Endodermal cell (in vitro differentiated cells): Measurements from ENCODE around the gene SCD5. TPM values are rescaled to one million over a fixed set of nuclear protein-coding genes. Genes with fewer than 3 reads are reported as not detected.

ENCODE experiments used
- DNase-seq: peaks from one replicate; pipeline ENCODE4 v3.0.0-alpha.2; 2017
- H3K27ac ChIP-seq: 2 replicates; pipeline ENCODE4 v1.5.1; 2013; ENCODE audit warnings: mild to moderate bottlenecking, low read depth, low read length, moderate library complexity
- H3K27me3 ChIP-seq: 2 replicates; pipeline ENCODE4 v1.6.1; 2013; ENCODE audit warnings: mild to moderate bottlenecking, low read length, moderate library complexity; ENCODE audit not compliant: insufficient read depth, control insufficient read depth, poor library complexity, severe bottlenecking
- H3K36me3 ChIP-seq: 2 replicates; pipeline ENCODE4 v1.7.0; 2013; ENCODE audit warnings: mild to moderate bottlenecking, low read length, moderate library complexity; ENCODE audit not compliant: control insufficient read depth, insufficient read depth
- H3K4me1 ChIP-seq: one replicate; pipeline ENCODE4 v1.7.0; 2013; ENCODE audit warnings: low read length; ENCODE audit not compliant: control insufficient read depth, insufficient read depth
- H3K4me3 ChIP-seq: 2 replicates; pipeline ENCODE4 v1.5.1; 2013; ENCODE audit warnings: mild to moderate bottlenecking, low read length, moderate library complexity
- H3K9ac ChIP-seq: 2 replicates; pipeline ENCODE4 v1.6.1; 2013; ENCODE audit warnings: mild to moderate bottlenecking, low read length, moderate library complexity; ENCODE audit not compliant: poor library complexity, severe bottlenecking; ENCODE audit errors: extremely low read depth
- H3K9me3 ChIP-seq: 2 replicates; pipeline ENCODE4 v1.6.1; 2013; ENCODE audit warnings: mild to moderate bottlenecking, low read length, moderate library complexity; ENCODE audit not compliant: control insufficient read depth
- H3K27ac Mint-ChIP-seq: 2 replicates; pipeline ENCODE4 v1.8.0; 2020; ENCODE audit warnings: mixed read lengths
- H3K27me3 Mint-ChIP-seq: 2 replicates; pipeline ENCODE4 v1.8.0; 2021; ENCODE audit warnings: mild to moderate bottlenecking, mixed read lengths; ENCODE audit not compliant: insufficient read depth
- H3K36me3 Mint-ChIP-seq: 2 replicates; pipeline ENCODE4 v1.8.0; 2020; ENCODE audit warnings: low read depth, mixed read lengths
- H3K4me1 Mint-ChIP-seq: 2 replicates; pipeline ENCODE4 v1.8.0; 2020; ENCODE audit warnings: mixed read lengths
- H3K4me3 Mint-ChIP-seq: 2 replicates; pipeline ENCODE4 v1.8.0; 2020; ENCODE audit warnings: mild to moderate bottlenecking, moderate library complexity, mixed read lengths
- H3K9me3 Mint-ChIP-seq: 2 replicates; pipeline ENCODE4 v1.8.0; 2020; ENCODE audit warnings: mild to moderate bottlenecking, mixed read lengths
- WGBS, 2 experiments: methylation state at CpG; one replicate each; pipeline versions ENCODE4 v1.1.5 to v1.1.7; 2013; ENCODE audit warnings: missing lambda C conversion rate in 2 of 2, mixed read lengths in 1 of 2; ENCODE audit not compliant: insufficient coverage in 1 of 2, insufficient read length in 1 of 2; 5-methylcytosine and 5-hydroxymethylcytosine counted together
- total RNA-seq, 2 donors: library from RNA; stranded (reverse); fragmentation: NEBNext Ultra II Directional in 1 of 2; extraction: Animal tissue kit (Norgen Biotek cat#: 25700) in 1 of 2; gene quantifications; 2 replicates in 1 of 2; 3 replicates in 1 of 2; pipeline ENCODE4 v1.2.1, GENCODE V29; 2021
- TF ChIP-seq, protein P1 (sequence below): fragments of 200-600 bp; sonication (generic); conservative IDR thresholded peaks from 2 replicates; pipeline ENCODE4 v1.5.0; 2021; ENCODE audit warnings: antibody characterized with exemption, mild to moderate bottlenecking

Gene SCD5
- total RNA-seq, 2 donors from 2014 or later, result 3.2 to 5.2 TPM

DNA sequence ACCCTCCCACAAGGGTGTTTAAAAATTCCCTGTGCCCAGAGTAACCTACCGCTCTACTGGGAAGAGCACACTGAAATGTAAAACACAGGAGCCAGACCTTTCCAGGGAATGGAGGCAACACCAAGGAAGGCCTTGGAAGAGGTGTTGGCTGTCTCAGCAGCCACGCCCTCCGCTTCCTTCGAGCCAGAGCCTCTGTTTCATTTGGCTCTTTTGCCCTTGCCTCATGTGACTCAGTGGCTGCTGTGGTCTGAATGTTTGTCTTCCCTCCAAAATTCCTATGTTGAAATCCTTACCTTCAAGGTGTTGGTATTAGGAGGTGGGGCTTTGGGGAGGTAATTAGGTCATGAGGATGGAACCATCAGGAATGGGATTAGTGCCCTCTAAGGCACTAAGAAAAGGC lies 11.3 kb downstream of the SCD5 start:
- no peaks in the 10 kb centered on the region for H3K36me3 ChIP-seq
- peaks cover 10% of the 10 kb centered on the region for H3K9me3 ChIP-seq
- Mint-ChIP-seq H3K27me3 (peaks cover 84% of the 10 kb centered on the region), H3K27ac (no peak overlapping the region), H3K4me3 (no peak overlapping the region), H3K36me3 (no peaks in the 10 kb centered on the region), H3K9me3 (peaks cover 5% of the 10 kb centered on the region), H3K4me1 (peaks cover 60% of the 10 kb centered on the region)
- no peak overlapping the region for H3K4me3 ChIP-seq
- WGBS, 2 experiments, result 73% methylated on average over 4 of the region's 4 CpGs
- H3K27me3 ChIP-seq, result peaks cover 51% of the 10 kb centered on the region
- H3K27ac ChIP-seq, result no peak overlapping the region
- TF ChIP-seq, protein P1, sequence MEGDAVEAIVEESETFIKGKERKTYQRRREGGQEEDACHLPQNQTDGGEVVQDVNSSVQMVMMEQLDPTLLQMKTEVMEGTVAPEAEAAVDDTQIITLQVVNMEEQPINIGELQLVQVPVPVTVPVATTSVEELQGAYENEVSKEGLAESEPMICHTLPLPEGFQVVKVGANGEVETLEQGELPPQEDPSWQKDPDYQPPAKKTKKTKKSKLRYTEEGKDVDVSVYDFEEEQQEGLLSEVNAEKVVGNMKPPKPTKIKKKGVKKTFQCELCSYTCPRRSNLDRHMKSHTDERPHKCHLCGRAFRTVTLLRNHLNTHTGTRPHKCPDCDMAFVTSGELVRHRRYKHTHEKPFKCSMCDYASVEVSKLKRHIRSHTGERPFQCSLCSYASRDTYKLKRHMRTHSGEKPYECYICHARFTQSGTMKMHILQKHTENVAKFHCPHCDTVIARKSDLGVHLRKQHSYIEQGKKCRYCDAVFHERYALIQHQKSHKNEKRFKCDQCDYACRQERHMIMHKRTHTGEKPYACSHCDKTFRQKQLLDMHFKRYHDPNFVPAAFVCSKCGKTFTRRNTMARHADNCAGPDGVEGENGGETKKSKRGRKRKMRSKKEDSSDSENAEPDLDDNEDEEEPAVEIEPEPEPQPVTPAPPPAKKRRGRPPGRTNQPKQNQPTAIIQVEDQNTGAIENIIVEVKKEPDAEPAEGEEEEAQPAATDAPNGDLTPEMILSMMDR, result no peak
- H3K4me1 ChIP-seq, result peaks cover 21% of the 10 kb centered on the region
- H3K9ac ChIP-seq, result no peak overlapping the region
- DNase-seq, result peak; percentile 39

DNA sequence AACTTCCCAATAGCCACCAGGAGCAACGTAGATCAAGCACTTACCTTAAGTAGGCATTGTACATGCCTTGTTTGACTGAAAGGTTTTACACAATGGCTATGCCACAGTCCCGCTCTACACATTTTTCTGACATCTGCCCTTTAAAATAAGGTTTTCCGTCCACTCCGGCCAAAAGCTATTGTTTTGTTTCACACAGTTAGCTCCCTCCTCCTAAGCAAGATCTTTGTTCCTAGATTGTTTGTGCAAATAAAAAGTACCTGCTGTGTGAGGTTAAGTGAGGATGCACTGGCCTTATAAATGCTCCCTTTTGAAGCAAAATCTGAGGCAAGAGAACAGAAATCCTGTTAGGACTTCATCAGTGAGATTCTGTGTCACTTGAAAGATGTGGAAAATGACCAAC lies 11.8 kb downstream of the SCD5 start:
- peaks cover 5% of the 10 kb centered on the region for H3K9me3 Mint-ChIP-seq
- peaks cover 21% of the 10 kb centered on the region for H3K4me1 ChIP-seq
- peaks cover 65% of the 10 kb centered on the region for H3K4me1 Mint-ChIP-seq
- WGBS, 2 experiments, result 30 to 50% methylated on average over 3 to 4 of the region's 4 CpGs
- TF ChIP-seq, protein P1, result no peak
- no peak overlapping the region for H3K4me3 ChIP-seq
- H3K4me3 Mint-ChIP-seq, result no peak overlapping the region
- H3K36me3 Mint-ChIP-seq, result no peaks in the 10 kb centered on the region
- H3K9ac ChIP-seq, result no peak overlapping the region
- peaks cover 83% of the 10 kb centered on the region for H3K27me3 Mint-ChIP-seq
- H3K36me3 ChIP-seq, result no peaks in the 10 kb centered on the region
- DNase-seq, result peak; percentile 19
- no peak overlapping the region for H3K27ac Mint-ChIP-seq
- no peak overlapping the region for H3K27ac ChIP-seq
- H3K27me3 ChIP-seq, result peaks cover 46% of the 10 kb centered on the region
- H3K9me3 ChIP-seq, result peaks cover 10% of the 10 kb centered on the region

DNA sequence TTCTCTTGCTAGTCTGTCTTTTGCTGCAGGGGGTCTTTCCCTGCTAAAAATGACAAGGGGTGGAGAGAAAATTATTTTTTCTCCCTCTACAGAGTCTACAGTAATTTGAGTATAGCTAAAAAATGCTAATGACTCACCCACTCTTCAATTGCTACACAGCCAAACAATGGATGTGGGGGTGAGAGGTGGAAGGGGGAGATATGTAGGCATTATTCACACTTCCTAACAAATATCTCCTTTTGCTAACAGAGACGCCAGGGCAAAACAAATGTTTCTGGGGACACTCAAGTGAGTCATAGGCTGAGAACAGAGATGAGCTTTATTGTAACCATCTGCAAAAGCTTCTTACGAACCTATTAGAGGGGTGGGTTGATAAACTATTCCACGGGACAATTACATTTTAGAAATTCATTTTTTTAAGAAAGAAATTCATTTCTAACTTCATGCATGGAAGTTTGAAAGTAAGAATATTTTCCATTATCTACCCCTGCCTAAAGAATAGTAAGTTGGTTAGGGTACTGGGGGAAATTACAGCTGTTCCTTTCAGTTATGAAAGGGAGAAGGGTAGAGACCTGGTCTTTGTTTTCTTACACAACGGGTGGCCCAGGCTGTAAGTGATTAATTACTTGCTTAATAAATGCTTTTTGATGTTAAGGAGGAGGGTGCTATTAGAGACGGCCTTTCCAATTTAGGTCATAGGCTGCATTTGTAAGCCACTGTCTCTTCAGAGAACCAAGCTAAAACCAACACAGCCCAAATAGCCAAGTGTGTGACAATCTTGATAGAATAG lies 12.8 kb downstream of the SCD5 start:
- H3K27ac ChIP-seq, result no peak overlapping the region
- H3K4me1 Mint-ChIP-seq, result peaks cover 61% of the 10 kb centered on the region
- H3K27me3 Mint-ChIP-seq, result peaks cover 73% of the 10 kb centered on the region

More for the DNA sequence above, 12.8 kb downstream of the SCD5 start:
- Mint-ChIP-seq H3K36me3 (no peaks in the 10 kb centered on the region), H3K9me3 (peaks cover 5% of the 10 kb centered on the region), H3K4me3 (no peak overlapping the region), H3K27ac (peak overlapping the region; percentile 39)
- Histone ChIP-seq H3K4me1 (peaks cover 21% of the 10 kb centered on the region), H3K9me3 (peaks cover 10% of the 10 kb centered on the region), H3K9ac (peak overlapping the region; percentile 11), H3K4me3 (peak overlapping the region; percentile 67), H3K36me3 (no peaks in the 10 kb centered on the region), H3K27me3 (peaks cover 36% of the 10 kb centered on the region)
- DNase-seq, result peak; percentile 50
- TF ChIP-seq, protein P1, result no peak
- WGBS, 2 experiments, result 0 to 16% methylated on average over 1 to 4 of the region's 5 CpGs
